ENCODE measurements around the gene ANKS1A. TPM values are rescaled to one million over a fixed set of nuclear protein-coding genes. Genes with fewer than 3 reads are reported as not detected.
A peak's percentile ranks its signal among the peaks of the same experiment; 100 is the strongest.
"Not testable (repeated sequence)": the region's sequence is repeated elsewhere in the genome, so short reads cannot be mapped to it uniquely, and the experiment has no call there.

The ANKS1A gene
- total RNA-seq, 6 experiments from 2014 or later = 6.7 to 17.4 (median 10.5) TPM

- Histone ChIP-seq H3K27ac (no peak overlapping the region), H3K36me3 (no peaks in the 10 kb centered on the region), H3K4me1 (peaks cover 0 to 1% (median 0%) of the 10 kb centered on the region in 4 donors), H3K9me3 (no peaks in the 10 kb centered on the region), H3K27me3 (no peaks in the 10 kb centered on the region), H3K4me3 (no peak overlapping the region)
- ATAC-seq = peak in 2 of 4 donors; percentile 29 to 52
- intact Hi-C loops (cut with DNase I) = no loop called here
- 73% methylated on average over 1 of the region's 1 CpG for WGBS (ENCODE audit: insufficient coverage, low coverage, low lambda C conversion rate, missing lambda C conversion rate)
- DNase-seq = no peak
- TF ChIP-seq CTCF (IDR thresholded peaks at IDR 0.05) (no peak), POLR2A (IDR thresholded peaks at IDR 0.05) (no peak)
Observed at GRCh38 chr6:34897130-34897529, 8.1 kb downstream of the ANKS1A start.

- H3K27ac ChIP-seq = no peak overlapping the region
- DNase-seq (no peak), ATAC-seq (peak in 1 of 4 donors; percentile 35)
- H3K36me3 ChIP-seq = no peaks in the 10 kb centered on the region
- no peaks in the 10 kb centered on the region for H3K9me3 ChIP-seq
- intact Hi-C loops (cut with DNase I) = no loop called here
- H3K4me3 ChIP-seq = no peak overlapping the region
- 20% methylated on average over 1 of the region's 1 CpG for WGBS (ENCODE audit: insufficient coverage, low coverage, low lambda C conversion rate, missing lambda C conversion rate)
- no peaks in the 10 kb centered on the region for H3K27me3 ChIP-seq
- H3K4me1 ChIP-seq = peaks cover 0 to 2% (median 0%) of the 10 kb centered on the region in 4 donors
- TF ChIP-seq CTCF (IDR thresholded peaks at IDR 0.05) = no peak
- TF ChIP-seq POLR2A (IDR thresholded peaks at IDR 0.05) = no peak
Observed at GRCh38 chr6:34897716-34898115, 8.7 kb downstream of the ANKS1A start.

- H3K36me3 ChIP-seq, H3K27ac ChIP-seq: not testable (repeated sequence)
- WGBS (ENCODE audit: insufficient coverage, low coverage, low lambda C conversion rate, missing lambda C conversion rate) = 71% methylated on average over 1 of the region's 1 CpG
Observed at GRCh38 chr6:34899748-34900147, 10.7 kb downstream of the ANKS1A start.

GRCh38 chr6:34900321-34901031, 11.4 kb downstream of the ANKS1A start:
- intact Hi-C loops (cut with DNase I) = no loop called here
- no peak for ATAC-seq
- peaks cover 0 to 2% (median 0%) of the 10 kb centered on the region in 4 donors for H3K4me1 ChIP-seq
- no peak overlapping the region for H3K27ac ChIP-seq
- TF ChIP-seq POLR2A (IDR thresholded peaks at IDR 0.05) (no peak), CTCF (IDR thresholded peaks at IDR 0.05) (no peak)
- H3K9me3 ChIP-seq = no peaks in the 10 kb centered on the region
- H3K27me3 ChIP-seq = no peaks in the 10 kb centered on the region
- WGBS (ENCODE audit: insufficient coverage, low coverage, low lambda C conversion rate, missing lambda C conversion rate) = 66% methylated on average over 4 of the region's 4 CpGs
- H3K4me3 ChIP-seq = no peak overlapping the region
- H3K36me3 ChIP-seq = no peaks in the 10 kb centered on the region
- no peak for DNase-seq

More at GRCh38 chr6:34899748-34900147, 10.7 kb downstream of the ANKS1A start:
- intact Hi-C loops (cut with DNase I); ATAC-seq; H3K9me3 ChIP-seq; H3K4me1 ChIP-seq; H3K27me3 ChIP-seq; DNase-seq; H3K4me3 ChIP-seq: not testable (repeated sequence)

- WGBS (ENCODE audit: insufficient coverage, low coverage, low lambda C conversion rate, missing lambda C conversion rate) = 86% methylated on average over 5 of the region's 5 CpGs
- H3K4me3 ChIP-seq = no peak overlapping the region
- peaks cover 0 to 2% (median 0%) of the 10 kb centered on the region in 4 donors for H3K4me1 ChIP-seq
- H3K36me3 ChIP-seq = no peaks in the 10 kb centered on the region
- H3K27ac ChIP-seq = no peak overlapping the region
- no peak for DNase-seq
- intact Hi-C loops (cut with DNase I) = no loop called here
- TF ChIP-seq POLR2A (IDR thresholded peaks at IDR 0.05) (no peak), CTCF (IDR thresholded peaks at IDR 0.05) (no peak)
- H3K9me3 ChIP-seq = no peaks in the 10 kb centered on the region
- ATAC-seq = peak in 2 of 4 donors; percentile 35 to 77
- no peaks in the 10 kb centered on the region for H3K27me3 ChIP-seq
Observed at GRCh38 chr6:34901930-34902329, 12.9 kb downstream of the ANKS1A start.

All from right lobe of liver (tissue), 6 donors.